Sigmoid colon (tissue), 7 donors: ENCODE measurements around the gene KLF1. TPM values are rescaled to one million over a fixed set of nuclear protein-coding genes. Genes with fewer than 3 reads are reported as not detected.
"Not testable (repeated sequence)": the region's sequence is repeated elsewhere in the genome, so short reads cannot be mapped to it uniquely, and the experiment has no call there.

ENCODE experiments used
- DNase-seq: peaks from one replicate; pipeline ENCODE4 v3.0.0-alpha.2; 2019
- H3K27ac ChIP-seq, 4 donors: fragments of 200-600 bp; sonication (generic); one replicate each; pipeline ENCODE4 v1.5.1; 2016 to 2019; ENCODE audit warnings: mild to moderate bottlenecking in 1 of 4
- H3K27me3 ChIP-seq, 3 donors: fragments of 200-600 bp; sonication (generic); one replicate each; pipeline ENCODE4 v1.5.1; 2019; ENCODE audit warnings: mild to moderate bottlenecking in 1 of 3
- H3K36me3 ChIP-seq, 4 donors: fragments of 200-600 bp; sonication (generic); one replicate each; pipeline ENCODE4 v1.5.1; 2016 to 2019
- H3K4me1 ChIP-seq, 4 donors: fragments of 200-600 bp; sonication (generic); one replicate each; pipeline ENCODE4 v1.5.1; 2017 to 2019
- H3K4me3 ChIP-seq, 4 donors: fragments of 200-600 bp; sonication (generic); one replicate each; pipeline ENCODE4 v1.5.1; 2017 to 2019; ENCODE audit warnings: mild to moderate bottlenecking in 2 of 4, moderate library complexity in 1 of 4
- H3K9me3 ChIP-seq, 4 donors: fragments of 200-600 bp in 3 of 4; sonication (generic) in 3 of 4; one replicate each; pipeline versions ENCODE4 v1.5.1 to v1.6.1; 2013 to 2019
- CTCF ChIP-seq, 4 experiments: fragments of 450-650 bp in 3 of 4; fragments of 200-600 bp in 1 of 4; IDR thresholded peaks; one replicate each; pipeline ENCODE4 v1.5.1; 2016 to 2019; ENCODE audit warnings: antibody characterized with exemption in 4 of 4, mild to moderate bottlenecking in 3 of 4, moderate library complexity in 2 of 4
- EP300 ChIP-seq, 4 donors: sonication (generic); formaldehyde crosslinking; IDR thresholded peaks; one replicate each; pipeline ENCODE4 v1.6.1; 2017; ENCODE audit warnings: antibody characterized with exemption in 4 of 4
- POLR2A ChIP-seq, 2 donors: fragments of 450-650 bp; IDR thresholded peaks; one replicate each; pipeline ENCODE4 v1.6.1; 2016; ENCODE audit warnings: antibody characterized with exemption in 2 of 2, mild to moderate bottlenecking in 2 of 2, moderate library complexity in 2 of 2
- POLR2AphosphoS5 ChIP-seq, 4 donors: sonication (generic); formaldehyde crosslinking; IDR thresholded peaks; one replicate each; pipeline ENCODE4 v1.6.1; 2017; ENCODE audit warnings: antibody characterized with exemption in 4 of 4
- WGBS, 2 donors: extraction: QIAGEN DNeasy Blood & Tissue Kit; methylation state at CpG; one replicate each; pipeline ENCODE4 v1.1.7; 2013; 5-methylcytosine and 5-hydroxymethylcytosine counted together
- intact Hi-C: fragments of 100-400 bp; cut with DNase I; formaldehyde crosslinking; loops from one replicate; pipeline ENCODE4 v1.15.1; 2023
- polyA plus RNA-seq, 3 donors: library from polyadenylated mRNA; stranded (reverse); fragments of 200-250 nt; gene quantifications; one replicate each; pipeline ENCODE4 v1.2.3, GENCODE V29; 2013
- total RNA-seq, 4 donors: library from RNA; depleted of rRNA; stranded (reverse); fragments of >200 nt; gene quantifications; one replicate each; pipeline ENCODE4 v1.1.0, GENCODE V29; 2016
- donor health status: healthy with polysubstance abuse.
- donor health status: Bipolar disorder and iron deficiency.
- donor health status: healthy.

KLF1 gene
- total and polyA plus RNA-seq, 7 donors, result 0.10 TPM; not detected in 6

- TF ChIP-seq POLR2AphosphoS5 (IDR thresholded peaks at IDR 0.05), result no peak
- TF ChIP-seq POLR2A (IDR thresholded peaks at IDR 0.05), result no peak
- no peak for TF ChIP-seq EP300 (IDR thresholded peaks at IDR 0.05)
- WGBS, 2 donors, result 47 to 63% methylated on average over 7 of the region's 7 CpGs
- Histone ChIP-seq H3K27ac (no peak overlapping the region), H3K27me3 (no peaks in the 10 kb centered on the region), H3K9me3 (no peaks in the 10 kb centered on the region), H3K4me1 (no peaks in the 10 kb centered on the region), H3K4me3 (no peak overlapping the region), H3K36me3 (no peaks in the 10 kb centered on the region)
- no peak for DNase-seq
- intact Hi-C loops, result no loop called here
Measured at GRCh38 chr19:12859546-12859945, 27.5 kb downstream of the KLF1 start.

GRCh38 chr19:12858041-12858928, 28.7 kb downstream of the KLF1 start:
- no peaks in the 10 kb centered on the region for H3K4me1 ChIP-seq
- H3K9me3 ChIP-seq, result no peaks in the 10 kb centered on the region
- DNase-seq, result no peak
- no peak overlapping the region for H3K27ac ChIP-seq
- no peaks in the 10 kb centered on the region for H3K36me3 ChIP-seq
- intact Hi-C loops, result no loop called here
- H3K27me3 ChIP-seq, result no peaks in the 10 kb centered on the region
- no peak overlapping the region for H3K4me3 ChIP-seq
- WGBS, 2 donors, result 93 to 95% methylated on average over 35 of the region's 35 CpGs
- TF ChIP-seq POLR2AphosphoS5 (IDR thresholded peaks at IDR 0.05) (no peak), EP300 (IDR thresholded peaks at IDR 0.05) (no peak), CTCF (IDR thresholded peaks at IDR 0.05) (no peak), POLR2A (IDR thresholded peaks at IDR 0.05) (no peak)

GRCh38 chr19:12856653-12857052, 30.3 kb downstream of the KLF1 start:
- Histone ChIP-seq H3K36me3 (no peaks in the 10 kb centered on the region), H3K4me1 (no peaks in the 10 kb centered on the region), H3K4me3 (no peak overlapping the region), H3K27ac (no peak overlapping the region), H3K9me3 (no peaks in the 10 kb centered on the region), H3K27me3 (no peaks in the 10 kb centered on the region)
- intact Hi-C loops, result no loop called here
- DNase-seq, result no peak
- TF ChIP-seq POLR2A (IDR thresholded peaks at IDR 0.05), result no peak
- TF ChIP-seq POLR2AphosphoS5 (IDR thresholded peaks at IDR 0.05), result no peak
- no peak for TF ChIP-seq CTCF (IDR thresholded peaks at IDR 0.05)
- TF ChIP-seq EP300 (IDR thresholded peaks at IDR 0.05), result no peak
- WGBS, 2 donors, result 56 to 76% methylated on average over 1 of the region's 1 CpG

- no peaks in the 10 kb centered on the region for H3K9me3 ChIP-seq
- peaks cover 6 to 35% (median 15%) of the 10 kb centered on the region in 3 donors for H3K27me3 ChIP-seq
- 10 to 12% methylated on average over 69 of the region's 69 CpGs for WGBS, 2 donors
- H3K27ac ChIP-seq, result peak overlapping the region in 1 of 4 donors; percentile 43
- intact Hi-C loops, result loop anchor here (1.0 to 2.0 kb wide), 2 partner anchors 41 to 81 kb away; partner anchors contain the start of gene RNASEH2A
- peaks cover 0 to 12% (median 7%) of the 10 kb centered on the region in 4 donors for H3K4me1 ChIP-seq
- peak overlapping the region in 2 of 4 donors; percentile 11 to 32 for H3K4me3 ChIP-seq
- peak; percentile 92 for DNase-seq
- H3K36me3 ChIP-seq, result no peaks in the 10 kb centered on the region
- TF ChIP-seq EP300 (IDR thresholded peaks at IDR 0.05), result peak in 1 of 4 donors; percentile 78
- no peak for TF ChIP-seq POLR2A (IDR thresholded peaks at IDR 0.05)
- TF ChIP-seq CTCF (IDR thresholded peaks at IDR 0.05), result peak; percentile 94 to 99 (median 97)
- peak in 1 of 4 donors; percentile 74 for TF ChIP-seq POLR2AphosphoS5 (IDR thresholded peaks at IDR 0.05)
Measured at GRCh38 chr19:12847159-12848139, 39.6 kb downstream of the KLF1 start.

GRCh38 chr19:12846613-12847012, 40.4 kb downstream of the KLF1 start:
- DNase-seq, H3K36me3 ChIP-seq, H3K27ac ChIP-seq, H3K4me3 ChIP-seq, H3K9me3 ChIP-seq: not testable (repeated sequence)
- Histone ChIP-seq H3K4me1 (peaks cover 0 to 12% (median 7%) of the 10 kb centered on the region in 4 donors), H3K27me3 (peaks cover 10 to 44% (median 24%) of the 10 kb centered on the region in 3 donors)
- WGBS, 2 donors, result 74 to 81% methylated on average over 7 of the region's 7 CpGs
- intact Hi-C loops, result loop anchor here (1.0 to 2.0 kb wide), 2 partner anchors 40 to 80 kb away; partner anchors contain the start of gene RNASEH2A
